ENCODE data around the gene ORAI3. TPM values are rescaled to one million over a fixed set of nuclear protein-coding genes. Genes with fewer than 3 reads are reported as not detected.
A peak's percentile ranks its signal among the peaks of the same experiment; 100 is the strongest.

Gene ORAI3
- polyA plus RNA-seq, 2 of the 4 experiments (the other 2 are of a cell fraction): 10.5 to 14.1 TPM

DNA sequence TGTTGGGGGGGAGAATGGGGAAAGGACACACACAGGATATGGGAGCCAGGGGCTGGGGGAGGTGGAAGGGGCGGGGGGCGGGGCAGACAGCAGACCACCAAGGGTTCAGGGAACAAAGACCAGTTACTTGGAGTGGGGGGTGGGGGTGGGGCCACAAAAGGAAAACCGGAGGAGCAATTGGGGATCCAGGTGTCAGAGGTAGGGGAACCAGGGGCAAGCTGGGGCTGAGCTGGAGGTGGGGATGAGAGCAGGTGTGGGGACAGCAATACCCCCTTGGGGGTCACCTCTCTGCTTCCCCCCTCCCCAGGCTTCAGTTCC lies 1.4 kb upstream of the ORAI3 start (continued):
- TF ChIP-seq, protein P1, sequence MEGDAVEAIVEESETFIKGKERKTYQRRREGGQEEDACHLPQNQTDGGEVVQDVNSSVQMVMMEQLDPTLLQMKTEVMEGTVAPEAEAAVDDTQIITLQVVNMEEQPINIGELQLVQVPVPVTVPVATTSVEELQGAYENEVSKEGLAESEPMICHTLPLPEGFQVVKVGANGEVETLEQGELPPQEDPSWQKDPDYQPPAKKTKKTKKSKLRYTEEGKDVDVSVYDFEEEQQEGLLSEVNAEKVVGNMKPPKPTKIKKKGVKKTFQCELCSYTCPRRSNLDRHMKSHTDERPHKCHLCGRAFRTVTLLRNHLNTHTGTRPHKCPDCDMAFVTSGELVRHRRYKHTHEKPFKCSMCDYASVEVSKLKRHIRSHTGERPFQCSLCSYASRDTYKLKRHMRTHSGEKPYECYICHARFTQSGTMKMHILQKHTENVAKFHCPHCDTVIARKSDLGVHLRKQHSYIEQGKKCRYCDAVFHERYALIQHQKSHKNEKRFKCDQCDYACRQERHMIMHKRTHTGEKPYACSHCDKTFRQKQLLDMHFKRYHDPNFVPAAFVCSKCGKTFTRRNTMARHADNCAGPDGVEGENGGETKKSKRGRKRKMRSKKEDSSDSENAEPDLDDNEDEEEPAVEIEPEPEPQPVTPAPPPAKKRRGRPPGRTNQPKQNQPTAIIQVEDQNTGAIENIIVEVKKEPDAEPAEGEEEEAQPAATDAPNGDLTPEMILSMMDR (IDR thresholded peaks at IDR 0.05): no peak
- TF ChIP-seq POLR2AphosphoS2 (conservative IDR thresholded peaks at IDR 0.05; ENCODE audit: low read length) (no peak), ESRRA (IDR thresholded peaks at IDR 0.05; ENCODE audit: borderline replicate concordance, low read length) (no peak)

DNA sequence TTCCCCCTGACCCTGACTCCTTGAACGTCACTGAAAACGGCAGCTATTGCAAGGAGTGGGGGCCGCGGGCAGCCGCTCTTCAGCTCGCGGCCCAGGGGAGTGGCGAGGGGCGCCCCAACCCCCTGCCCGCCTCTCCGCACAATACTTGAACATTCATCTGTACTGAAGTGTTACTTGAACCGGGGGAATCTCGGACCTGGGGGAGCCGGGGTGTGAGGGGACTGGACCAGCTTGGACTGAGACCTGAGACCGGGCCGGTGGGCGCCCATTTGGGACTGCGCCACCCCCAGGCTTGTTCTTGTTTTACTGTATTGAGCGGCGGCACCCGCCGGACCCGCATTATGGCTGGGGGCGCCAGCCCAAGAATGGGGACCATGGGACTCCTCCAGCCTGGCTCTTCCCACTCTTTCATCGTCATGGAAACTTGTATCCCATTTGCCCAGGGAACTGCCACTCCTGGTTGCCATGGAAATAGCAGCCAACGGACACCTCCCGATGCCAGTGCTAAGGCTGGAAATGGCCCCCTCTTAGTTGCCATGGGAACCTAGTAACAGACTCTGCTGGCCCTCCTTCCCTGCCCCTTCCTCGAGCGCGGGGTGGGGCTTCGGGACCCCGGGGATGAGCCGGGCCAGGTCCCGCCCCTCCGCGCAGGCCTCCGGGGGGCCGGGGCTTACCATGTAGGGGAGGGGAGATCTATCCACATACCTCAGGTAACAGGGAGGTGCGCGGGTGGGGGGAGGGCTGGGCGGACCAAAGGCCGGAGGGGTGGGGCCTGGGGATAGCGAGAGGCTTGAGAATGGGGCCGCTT lies 805 bp upstream of the ORAI3 start:
- H3K4me3 ChIP-seq: peak overlapping the region; percentile 73
- FAIRE-seq (no peak), ATAC-seq (peak; percentile 75 to 85), DNase-seq (ENCODE audit: low read depth in 1 of 2, low spot score in 1 of 2) (peak; percentile 87 to 98)
- H3K4me1 ChIP-seq: peaks cover 19% of the 10 kb centered on the region
- ChIA-PET CTCF (interaction anchor here (1.3 to 2.4 kb wide), 2 partner anchors 13 to 103 kb away, joined by 6 to 10 read pairs; no protein-coding TSS in a partner anchor), POLR2A (no interaction called here)
- WGBS (ENCODE audit: missing lambda C conversion rate): 73% methylated on average over 27 of the region's 44 CpGs
- peak overlapping the region; percentile 88 for H3K4me2 ChIP-seq
- no peaks in the 10 kb centered on the region for H3K9me3 ChIP-seq
- H3K27ac ChIP-seq: peak overlapping the region; percentile 90 to 99
- TF ChIP-seq ZFP36 (IDR thresholded peaks at IDR 0.05; ENCODE audit: borderline replicate concordance, partially characterized antibody) (no peak), RARB (CRISPR knock-in tag; IDR thresholded peaks at IDR 0.05) (no peak), GATA3 (IDR thresholded peaks at IDR 0.05; ENCODE audit: borderline replicate concordance) (no peak), PHF8 (IDR thresholded peaks at IDR 0.05; ENCODE audit: borderline replicate concordance, low read depth) (no peak), EP300 (IDR thresholded peaks at IDR 0.05) (no peak), MYC (IDR thresholded peaks at IDR 0.05; ENCODE audit: borderline replicate concordance, low read length) (0 out of 2 replicates have a peak, but pooled peaks have one; percentile 18), TFCP2L1 (CRISPR knock-in tag; IDR thresholded peaks at IDR 0.05) (no peak), HOXB5 (CRISPR knock-in tag; IDR thresholded peaks at IDR 0.05) (no peak), MAZ (IDR thresholded peaks at IDR 0.05; ENCODE audit: borderline replicate concordance, low read depth, low read length) (0 out of 2 replicates have a peak, but pooled peaks have one; percentile 16), RFX5 (IDR thresholded peaks at IDR 0.05) (peak; percentile 41; the same call in 1 of the 2 replicates)
- TF ChIP-seq, protein P2, sequence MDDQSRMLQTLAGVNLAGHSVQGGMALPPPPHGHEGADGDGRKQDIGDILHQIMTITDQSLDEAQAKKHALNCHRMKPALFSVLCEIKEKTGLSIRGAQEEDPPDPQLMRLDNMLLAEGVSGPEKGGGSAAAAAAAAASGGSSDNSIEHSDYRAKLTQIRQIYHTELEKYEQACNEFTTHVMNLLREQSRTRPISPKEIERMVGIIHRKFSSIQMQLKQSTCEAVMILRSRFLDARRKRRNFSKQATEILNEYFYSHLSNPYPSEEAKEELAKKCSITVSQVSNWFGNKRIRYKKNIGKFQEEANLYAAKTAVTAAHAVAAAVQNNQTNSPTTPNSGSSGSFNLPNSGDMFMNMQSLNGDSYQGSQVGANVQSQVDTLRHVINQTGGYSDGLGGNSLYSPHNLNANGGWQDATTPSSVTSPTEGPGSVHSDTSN (IDR thresholded peaks at IDR 0.05): peak; percentile 97
- TF ChIP-seq, protein P3, sequence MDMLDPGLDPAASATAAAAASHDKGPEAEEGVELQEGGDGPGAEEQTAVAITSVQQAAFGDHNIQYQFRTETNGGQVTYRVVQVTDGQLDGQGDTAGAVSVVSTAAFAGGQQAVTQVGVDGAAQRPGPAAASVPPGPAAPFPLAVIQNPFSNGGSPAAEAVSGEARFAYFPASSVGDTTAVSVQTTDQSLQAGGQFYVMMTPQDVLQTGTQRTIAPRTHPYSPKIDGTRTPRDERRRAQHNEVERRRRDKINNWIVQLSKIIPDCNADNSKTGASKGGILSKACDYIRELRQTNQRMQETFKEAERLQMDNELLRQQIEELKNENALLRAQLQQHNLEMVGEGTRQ (IDR thresholded peaks at IDR 0.05): no peak
- TF ChIP-seq, protein P4, sequence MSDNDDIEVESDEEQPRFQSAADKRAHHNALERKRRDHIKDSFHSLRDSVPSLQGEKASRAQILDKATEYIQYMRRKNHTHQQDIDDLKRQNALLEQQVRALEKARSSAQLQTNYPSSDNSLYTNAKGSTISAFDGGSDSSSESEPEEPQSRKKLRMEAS (IDR thresholded peaks at IDR 0.05): 0 out of 2 replicates have a peak, but pooled peaks have one; percentile 4
- TF ChIP-seq, protein P5, sequence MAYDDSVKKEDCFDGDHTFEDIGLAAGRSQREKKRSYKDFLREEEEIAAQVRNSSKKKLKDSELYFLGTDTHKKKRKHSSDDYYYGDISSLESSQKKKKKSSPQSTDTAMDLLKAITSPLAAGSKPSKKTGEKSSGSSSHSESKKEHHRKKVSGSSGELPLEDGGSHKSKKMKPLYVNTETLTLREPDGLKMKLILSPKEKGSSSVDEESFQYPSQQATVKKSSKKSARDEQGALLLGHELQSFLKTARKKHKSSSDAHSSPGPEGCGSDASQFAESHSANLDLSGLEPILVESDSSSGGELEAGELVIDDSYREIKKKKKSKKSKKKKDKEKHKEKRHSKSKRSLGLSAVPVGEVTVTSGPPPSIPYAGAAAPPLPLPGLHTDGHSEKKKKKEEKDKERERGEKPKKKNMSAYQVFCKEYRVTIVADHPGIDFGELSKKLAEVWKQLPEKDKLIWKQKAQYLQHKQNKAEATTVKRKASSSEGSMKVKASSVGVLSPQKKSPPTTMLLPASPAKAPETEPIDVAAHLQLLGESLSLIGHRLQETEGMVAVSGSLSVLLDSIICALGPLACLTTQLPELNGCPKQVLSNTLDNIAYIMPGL (CRISPR knock-in tag; IDR thresholded peaks at IDR 0.05; ENCODE audit: borderline replicate concordance): no peak
